IMR-90 (cell line): ENCODE data around the gene RPS8.

Source experiments
- FOS ChIP-seq: fragments of 150-350 bp; IDR thresholded peaks from 2 replicates; pipeline ENCODE4 v1.6.1; 2016; ENCODE audit warnings: low read depth, low read length
- POLR2A ChIP-seq: IDR thresholded peaks from 2 replicates; pipeline ENCODE4 v1.6.1; 2012; ENCODE audit warnings: mild to moderate bottlenecking, low read depth, low read length
- SMC3 ChIP-seq: fragments of 150-350 bp; IDR thresholded peaks from 2 replicates; pipeline ENCODE4 v1.6.1; 2016; ENCODE audit warnings: low read depth, mild to moderate bottlenecking, antibody characterized with exemption, low read length, moderate library complexity
- TF ChIP-seq, protein P1 (sequence below): conservative IDR thresholded peaks from 2 replicates; pipeline ENCODE4 v1.5.1; 2012; ENCODE audit warnings: mild to moderate bottlenecking, low read depth, low read length, improper control_type of control experiment

DNA sequence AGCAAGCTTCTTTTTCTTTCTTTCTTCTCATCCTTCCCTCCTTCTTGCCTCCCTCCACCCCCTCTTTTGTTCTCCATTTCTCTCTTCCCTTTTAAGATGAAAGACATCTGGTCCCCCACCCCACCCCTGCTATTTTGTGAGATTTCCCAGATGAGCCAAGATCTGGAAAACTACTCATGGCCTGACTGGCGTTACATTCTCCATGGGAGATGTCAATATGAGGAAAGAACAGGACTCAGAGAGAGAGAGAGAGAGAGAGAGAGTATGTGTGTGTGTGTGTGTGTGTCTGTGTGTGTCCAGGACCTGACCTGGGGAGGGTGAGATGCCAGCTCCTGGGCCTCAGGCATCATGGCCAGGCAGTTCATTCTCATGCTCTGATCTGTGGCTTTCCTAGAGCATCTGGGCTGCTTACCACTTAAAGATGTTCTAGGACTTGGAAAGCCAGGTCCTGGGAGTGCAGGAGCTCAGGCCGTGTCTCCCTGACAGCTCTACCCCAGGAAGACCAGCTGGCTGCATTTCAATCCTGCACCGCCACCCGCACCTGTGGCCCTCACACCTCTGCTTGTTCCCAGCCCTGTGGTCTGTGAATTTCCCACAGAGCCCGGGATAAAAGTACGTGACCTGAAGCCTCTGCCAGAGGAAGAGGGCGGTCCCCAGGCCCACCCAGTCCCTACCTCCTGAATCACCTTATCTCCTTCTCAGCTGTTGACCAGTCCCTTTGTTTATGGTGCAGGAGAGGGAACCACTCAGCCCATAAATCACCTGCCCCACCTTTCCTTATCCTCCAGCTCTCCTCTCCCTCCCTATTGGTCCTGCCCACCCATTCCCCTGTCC is 15.8 kb downstream of the RPS8 start:
- TF ChIP-seq SMC3 (no peak), FOS (no peak), POLR2A (no peak)
- TF ChIP-seq, protein P1, sequence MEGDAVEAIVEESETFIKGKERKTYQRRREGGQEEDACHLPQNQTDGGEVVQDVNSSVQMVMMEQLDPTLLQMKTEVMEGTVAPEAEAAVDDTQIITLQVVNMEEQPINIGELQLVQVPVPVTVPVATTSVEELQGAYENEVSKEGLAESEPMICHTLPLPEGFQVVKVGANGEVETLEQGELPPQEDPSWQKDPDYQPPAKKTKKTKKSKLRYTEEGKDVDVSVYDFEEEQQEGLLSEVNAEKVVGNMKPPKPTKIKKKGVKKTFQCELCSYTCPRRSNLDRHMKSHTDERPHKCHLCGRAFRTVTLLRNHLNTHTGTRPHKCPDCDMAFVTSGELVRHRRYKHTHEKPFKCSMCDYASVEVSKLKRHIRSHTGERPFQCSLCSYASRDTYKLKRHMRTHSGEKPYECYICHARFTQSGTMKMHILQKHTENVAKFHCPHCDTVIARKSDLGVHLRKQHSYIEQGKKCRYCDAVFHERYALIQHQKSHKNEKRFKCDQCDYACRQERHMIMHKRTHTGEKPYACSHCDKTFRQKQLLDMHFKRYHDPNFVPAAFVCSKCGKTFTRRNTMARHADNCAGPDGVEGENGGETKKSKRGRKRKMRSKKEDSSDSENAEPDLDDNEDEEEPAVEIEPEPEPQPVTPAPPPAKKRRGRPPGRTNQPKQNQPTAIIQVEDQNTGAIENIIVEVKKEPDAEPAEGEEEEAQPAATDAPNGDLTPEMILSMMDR, result no peak
